SU-DHL-6 (cell line): ENCODE data around the gene LCN9.

Source experiments
- EZH2phosphoT487 ChIP-seq: fragments of 200-600 bp; sonication (generic), shearing (Covaris generic); conservative IDR thresholded peaks from 2 replicates; pipeline ENCODE4 v1.6.1; 2018; ENCODE audit warnings: mild to moderate bottlenecking, antibody characterized with exemption, low read length, moderate library complexity, mixed read lengths
- TF ChIP-seq, protein P1 (sequence below): fragments of 200-600 bp; sonication (generic); IDR thresholded peaks from one replicate; pipeline ENCODE4 v1.5.1; 2017; ENCODE audit warnings: antibody characterized with exemption, mild to moderate bottlenecking, low read length, moderate library complexity; ENCODE audit not compliant: insufficient read depth, poor library complexity, severe bottlenecking

DNA sequence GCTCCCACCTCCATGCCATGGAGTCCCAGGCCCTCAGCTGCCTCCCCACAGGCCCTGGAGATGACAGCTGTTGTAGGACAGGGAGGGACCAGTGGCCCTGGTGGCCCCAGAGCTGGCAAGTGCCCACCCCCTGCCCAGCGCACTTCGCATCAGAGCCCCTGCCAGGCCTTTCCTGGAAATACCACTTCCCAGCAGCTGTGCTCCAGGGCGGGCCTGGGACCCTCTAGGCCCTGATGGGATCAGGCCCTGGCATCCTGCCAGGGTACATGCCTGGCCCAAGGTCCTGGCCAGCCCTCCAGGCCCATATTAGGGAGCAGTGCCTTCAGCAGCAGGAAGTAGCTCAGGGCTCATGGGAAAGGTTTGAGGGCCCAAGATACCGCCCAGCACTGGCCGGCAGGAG, 41.4 kb downstream of the LCN9 start:
- TF ChIP-seq, protein P1, sequence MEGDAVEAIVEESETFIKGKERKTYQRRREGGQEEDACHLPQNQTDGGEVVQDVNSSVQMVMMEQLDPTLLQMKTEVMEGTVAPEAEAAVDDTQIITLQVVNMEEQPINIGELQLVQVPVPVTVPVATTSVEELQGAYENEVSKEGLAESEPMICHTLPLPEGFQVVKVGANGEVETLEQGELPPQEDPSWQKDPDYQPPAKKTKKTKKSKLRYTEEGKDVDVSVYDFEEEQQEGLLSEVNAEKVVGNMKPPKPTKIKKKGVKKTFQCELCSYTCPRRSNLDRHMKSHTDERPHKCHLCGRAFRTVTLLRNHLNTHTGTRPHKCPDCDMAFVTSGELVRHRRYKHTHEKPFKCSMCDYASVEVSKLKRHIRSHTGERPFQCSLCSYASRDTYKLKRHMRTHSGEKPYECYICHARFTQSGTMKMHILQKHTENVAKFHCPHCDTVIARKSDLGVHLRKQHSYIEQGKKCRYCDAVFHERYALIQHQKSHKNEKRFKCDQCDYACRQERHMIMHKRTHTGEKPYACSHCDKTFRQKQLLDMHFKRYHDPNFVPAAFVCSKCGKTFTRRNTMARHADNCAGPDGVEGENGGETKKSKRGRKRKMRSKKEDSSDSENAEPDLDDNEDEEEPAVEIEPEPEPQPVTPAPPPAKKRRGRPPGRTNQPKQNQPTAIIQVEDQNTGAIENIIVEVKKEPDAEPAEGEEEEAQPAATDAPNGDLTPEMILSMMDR, result no peak
- TF ChIP-seq EZH2phosphoT487, result no peak
